Measurements from ENCODE around the gene SPPL3.
"Not testable (repeated sequence)": the region's sequence is repeated elsewhere in the genome, so short reads cannot be mapped to it uniquely, and the experiment has no call there.

Gene SPPL3

DNA sequence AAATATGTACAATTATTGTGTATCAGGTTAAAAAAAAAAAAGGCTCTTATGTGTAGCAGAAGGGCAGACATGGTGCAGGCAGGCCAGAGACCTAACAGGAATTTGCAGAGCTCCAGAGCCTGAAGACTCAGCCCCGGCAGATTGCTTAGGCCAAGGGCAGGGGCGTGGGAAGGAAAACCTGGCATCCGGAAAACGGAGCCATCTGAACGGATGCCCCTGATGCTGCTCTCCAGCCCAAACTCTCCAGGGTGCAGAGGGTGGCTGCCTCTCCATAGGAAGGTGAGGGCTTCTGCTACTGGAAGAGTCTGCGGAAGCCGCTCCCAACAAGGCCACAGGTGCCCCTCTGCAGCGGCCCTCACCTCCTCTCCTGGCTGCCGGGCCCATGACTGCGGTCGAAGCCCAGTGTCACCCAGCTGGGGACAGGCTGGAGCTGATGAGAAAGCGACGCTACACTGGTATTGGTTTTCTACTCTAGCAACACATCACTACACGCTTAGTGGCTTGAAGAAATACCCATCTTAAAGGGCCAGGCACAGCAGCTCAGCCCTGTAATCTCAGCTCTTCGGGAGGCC lies 159.2 kb downstream of the SPPL3 start:
- no peak for DNase-seq (ENCODE audit: low spot score)

DNA sequence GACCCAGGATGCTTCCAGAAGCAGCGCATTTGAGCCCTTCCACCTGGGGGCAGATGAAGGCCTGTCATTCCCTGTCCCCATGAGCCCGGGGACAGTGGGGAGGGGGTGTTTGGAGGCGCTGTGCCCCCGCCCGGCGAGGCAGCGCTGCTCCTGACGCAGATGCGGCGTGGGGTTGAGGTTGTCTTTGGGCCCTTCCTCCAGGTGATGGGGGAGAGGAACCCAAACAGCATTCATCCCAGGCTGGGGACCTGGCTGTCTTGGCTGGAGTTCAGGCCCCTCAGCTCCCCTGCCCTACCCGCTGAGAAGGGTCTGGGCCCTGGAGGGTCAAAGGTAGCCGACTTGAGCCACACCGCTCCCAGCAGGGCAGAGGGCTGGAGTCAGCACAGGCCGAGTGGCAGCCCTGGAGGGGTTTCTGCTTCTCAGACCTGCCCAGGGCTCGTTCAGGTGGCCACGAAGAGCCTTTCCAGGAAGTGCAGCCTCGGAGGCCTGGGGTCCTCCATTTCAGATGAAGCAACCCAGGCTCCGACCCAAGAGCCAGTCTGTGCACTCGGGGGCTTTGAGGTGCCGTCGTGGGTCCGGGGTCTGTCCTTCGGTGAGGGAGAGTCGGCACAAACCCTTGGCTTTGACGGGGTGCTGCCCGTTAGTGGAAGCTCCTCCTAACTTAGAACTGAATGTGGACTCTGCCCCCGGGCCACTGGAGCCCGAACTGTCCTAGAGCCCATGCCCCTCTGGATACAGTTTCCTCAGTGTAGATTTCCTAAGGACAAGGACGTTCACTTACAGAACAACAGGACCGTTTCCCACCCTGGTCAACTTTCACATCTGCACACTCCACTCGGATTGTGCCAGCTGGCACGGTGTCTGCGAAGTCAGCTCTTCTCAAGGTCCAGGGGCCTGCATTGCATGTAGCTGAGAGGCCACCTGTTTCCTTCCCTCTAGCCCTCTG lies 162.4 kb downstream of the SPPL3 start:
- DNase-seq (ENCODE audit: low spot score): no peak

DNA sequence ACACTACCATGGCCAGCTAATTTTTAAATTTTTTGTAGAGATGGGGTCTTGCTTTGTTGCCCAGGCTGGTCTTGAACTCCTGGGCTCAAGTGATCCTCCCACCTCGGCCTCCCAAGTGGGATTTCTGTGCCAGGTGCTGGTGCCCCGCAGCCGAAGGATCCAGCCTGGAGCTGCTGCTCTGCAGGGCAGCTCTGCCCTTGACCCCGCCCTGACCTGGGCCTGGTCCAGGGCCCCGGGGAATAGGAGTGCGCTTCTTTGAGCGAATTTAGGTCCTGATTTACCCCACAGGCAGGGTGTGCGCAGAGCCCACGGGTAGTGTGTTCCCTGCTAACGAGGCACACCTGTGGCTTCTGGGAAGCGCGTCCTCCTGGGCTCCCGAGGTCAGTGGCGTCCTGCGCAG lies 163.3 kb downstream of the SPPL3 start:
- DNase-seq (ENCODE audit: low spot score): no peak

DNA sequence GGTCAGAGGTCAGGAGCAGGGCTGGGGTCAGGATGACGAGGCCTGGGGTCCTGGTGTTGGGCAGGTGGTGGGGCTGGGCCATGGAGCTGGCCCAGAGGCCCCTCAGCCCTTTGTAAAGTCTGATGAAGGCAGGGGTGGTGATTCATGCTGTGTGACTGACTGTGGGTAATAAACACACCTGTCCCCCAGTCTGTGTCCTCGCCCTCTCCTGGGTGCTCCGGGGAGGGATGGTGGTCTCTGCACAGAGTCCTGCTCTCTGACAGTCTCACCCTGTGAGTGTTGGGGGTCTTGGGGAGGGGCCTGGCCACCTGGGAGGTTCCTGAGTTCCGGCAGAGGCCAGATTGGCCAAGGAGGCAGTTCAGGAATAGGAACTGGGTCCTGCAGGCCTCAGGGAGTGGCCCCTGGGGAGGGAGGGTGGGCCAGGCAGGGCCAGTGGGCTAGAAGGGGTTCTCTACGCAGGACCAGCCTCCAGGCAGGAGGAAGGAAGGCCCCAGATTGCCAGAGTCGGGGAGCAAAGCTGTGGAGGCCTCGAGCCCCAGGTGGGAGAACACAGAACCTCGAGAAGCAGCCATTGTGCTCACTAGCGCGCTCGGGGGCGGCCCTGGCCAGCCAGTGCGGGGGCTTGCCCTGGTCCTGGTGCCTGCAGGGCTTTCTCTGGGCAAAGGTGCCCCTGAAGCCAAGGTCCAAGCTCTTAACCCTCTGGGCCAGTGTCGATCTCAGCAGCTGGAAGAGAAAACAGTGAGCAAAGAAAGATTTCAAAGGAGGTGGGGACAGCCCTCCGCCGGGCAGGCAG lies 164.1 kb downstream of the SPPL3 start:
- no peak for DNase-seq (ENCODE audit: low spot score)

DNA sequence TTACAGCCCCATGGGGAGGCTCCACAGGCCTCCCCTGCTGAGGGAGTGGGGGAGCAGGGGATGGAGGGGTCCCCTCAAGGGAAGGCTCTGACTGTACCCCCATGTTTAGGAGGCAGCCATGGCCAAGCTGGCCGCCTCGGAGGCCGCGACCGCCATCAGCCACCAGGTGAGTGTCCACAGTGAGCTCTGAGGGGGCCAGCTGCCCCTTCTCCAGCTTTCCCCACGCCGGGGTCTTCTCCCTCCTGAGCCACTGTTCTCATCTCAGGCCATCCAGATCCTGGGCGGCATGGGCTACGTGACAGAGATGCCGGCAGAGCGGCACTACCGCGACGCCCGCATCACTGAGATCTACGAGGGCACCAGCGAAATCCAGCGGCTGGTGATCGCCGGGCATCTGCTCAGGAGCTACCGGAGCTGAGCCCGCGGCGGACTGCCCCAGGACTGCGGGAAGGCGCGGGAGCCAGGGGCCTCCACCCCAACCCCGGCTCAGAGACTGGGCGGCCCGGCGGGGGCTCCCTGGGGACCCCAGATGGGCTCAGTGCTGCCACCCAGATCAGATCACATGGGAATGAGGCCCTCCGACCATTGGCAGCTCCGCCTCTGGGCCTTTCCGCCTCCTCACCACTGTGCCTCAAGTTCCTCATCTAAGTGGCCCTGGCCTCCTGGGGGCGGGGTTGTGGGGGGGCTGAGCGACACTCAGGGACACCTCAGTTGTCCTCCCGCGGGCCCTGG lies 165.0 kb downstream of the SPPL3 start:
- DNase-seq (ENCODE audit: low spot score): no peak

DNA sequence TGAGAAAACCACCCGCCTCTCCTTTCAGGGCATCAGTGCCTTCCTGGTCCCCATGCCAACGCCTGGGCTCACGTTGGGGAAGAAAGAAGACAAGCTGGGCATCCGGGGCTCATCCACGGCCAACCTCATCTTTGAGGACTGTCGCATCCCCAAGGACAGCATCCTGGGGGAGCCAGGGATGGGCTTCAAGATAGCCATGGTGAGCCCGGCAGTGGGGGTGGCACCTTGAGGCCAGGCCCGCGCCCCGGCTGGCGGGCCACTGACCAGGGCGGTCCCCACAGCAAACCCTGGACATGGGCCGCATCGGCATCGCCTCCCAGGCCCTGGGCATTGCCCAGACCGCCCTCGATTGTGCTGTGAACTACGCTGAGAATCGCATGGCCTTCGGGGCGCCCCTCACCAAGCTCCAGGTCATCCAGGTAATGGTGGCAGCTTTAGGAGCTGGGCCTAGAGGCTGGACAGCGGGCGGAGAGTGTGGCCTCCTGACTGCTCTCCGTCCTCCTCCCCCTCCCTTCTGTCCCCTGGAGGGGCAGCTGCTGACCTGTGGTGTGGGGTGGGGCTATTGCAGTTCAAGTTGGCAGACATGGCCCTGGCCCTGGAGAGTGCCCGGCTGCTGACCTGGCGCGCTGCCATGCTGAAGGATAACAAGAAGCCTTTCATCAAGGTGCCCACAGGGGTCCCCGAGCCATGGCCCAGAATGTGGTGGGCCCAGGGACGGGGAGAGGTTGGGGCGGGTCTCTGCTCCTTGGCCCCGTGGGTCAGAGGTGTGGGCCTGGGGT lies 165.7 kb downstream of the SPPL3 start:
- no peak for DNase-seq (ENCODE audit: low spot score)

DNA sequence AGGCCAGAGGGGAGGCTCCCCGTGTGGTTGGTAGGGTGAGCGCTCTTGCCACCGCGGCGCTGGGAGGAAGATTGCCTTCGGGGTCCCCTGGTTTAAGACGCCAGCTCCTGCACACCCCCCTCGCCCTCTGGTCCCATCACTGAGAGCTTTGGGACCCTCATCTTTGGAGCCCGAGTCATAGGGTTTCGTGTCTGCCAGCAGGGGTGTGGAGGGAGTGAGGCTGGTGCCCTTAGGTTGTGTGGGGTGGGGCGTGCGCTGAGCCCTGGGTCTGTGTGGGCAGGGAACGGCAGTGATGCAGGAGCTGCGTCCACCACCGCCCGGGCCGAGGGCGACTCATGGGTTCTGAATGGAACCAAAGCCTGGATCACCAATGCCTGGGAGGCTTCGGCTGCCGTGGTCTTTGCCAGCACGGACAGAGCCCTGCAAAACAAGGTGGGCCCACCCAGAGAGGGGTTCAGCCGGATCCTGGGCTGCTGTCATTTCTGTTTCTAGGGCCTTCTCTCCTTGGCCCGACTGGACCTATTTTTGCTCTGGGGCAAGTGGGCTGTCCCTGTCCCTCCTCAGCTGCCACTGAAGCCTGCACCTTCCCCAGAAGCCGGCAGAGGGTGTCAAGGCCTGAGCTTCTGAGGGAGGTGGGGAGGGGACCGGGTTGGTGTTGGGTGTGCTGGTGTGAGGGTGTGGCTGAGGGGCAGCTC lies 166.5 kb downstream of the SPPL3 start:
- no peak for DNase-seq (ENCODE audit: low spot score)

DNA sequence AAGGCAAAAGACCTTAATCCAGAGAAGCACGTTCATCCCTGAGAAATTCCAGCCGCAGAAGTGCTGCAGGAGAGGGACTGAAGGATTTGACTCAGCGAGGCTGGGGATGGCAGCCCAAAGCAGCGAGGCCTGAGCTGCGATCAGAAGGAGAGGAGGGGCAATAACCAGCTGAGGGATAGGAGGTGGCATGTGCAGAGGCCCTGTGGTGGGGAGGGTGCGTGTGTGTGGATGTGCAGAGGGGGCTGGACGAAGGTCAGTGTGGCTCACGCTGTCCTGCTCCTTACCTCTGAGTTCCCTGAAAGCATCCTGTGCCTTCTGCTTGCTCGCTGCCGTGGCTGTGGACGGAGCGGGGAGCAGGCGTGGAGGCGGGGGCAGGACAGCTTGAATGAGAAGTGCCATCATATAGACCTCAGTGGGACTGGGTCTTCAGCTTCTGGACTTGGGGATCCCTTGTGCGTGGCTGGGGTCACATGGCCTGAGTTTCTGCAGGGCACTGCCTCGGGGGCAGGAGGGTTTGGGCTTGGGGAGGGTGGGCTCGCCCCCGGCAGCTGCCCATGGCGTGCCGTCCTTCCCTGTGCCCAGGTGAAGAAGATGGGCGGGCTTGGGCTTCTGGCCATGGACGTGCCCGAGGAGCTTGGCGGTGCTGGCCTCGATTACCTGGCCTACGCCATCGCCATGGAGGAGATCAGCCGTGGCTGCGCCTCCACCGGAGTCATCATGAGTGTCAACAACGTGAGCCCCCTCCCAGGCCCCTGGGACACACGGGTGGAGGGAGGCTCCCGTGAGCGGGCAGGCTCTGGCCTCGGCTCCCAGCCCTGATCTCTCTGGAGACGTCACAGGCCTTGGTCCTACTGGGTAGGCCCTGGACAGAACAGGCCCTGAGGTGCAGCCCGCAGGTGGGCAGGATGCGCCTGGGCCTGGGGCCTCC lies 167.5 kb downstream of the SPPL3 start:
- DNase-seq (ENCODE audit: low spot score): no peak

DNA sequence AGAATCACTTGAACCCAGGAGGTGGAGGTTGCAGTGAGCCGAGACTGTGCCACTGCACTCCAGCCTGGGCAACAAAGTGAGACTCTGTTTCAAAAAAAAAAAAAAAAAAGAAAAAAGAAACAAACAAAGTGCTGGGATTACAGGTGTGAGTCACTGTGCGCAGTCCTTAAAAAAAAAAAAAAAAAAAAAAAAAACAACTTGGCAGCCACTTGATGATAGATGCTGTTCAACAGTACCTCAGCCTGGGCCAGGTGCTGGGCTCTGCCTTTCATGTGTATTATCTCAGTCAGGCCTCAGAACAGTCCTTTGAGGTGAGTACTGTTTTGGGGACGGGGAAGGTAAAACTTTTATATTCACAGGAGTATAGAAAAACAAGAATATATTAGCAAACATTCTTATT lies 169.0 kb downstream of the SPPL3 start:
- no peak for DNase-seq (ENCODE audit: low spot score)

DNA sequence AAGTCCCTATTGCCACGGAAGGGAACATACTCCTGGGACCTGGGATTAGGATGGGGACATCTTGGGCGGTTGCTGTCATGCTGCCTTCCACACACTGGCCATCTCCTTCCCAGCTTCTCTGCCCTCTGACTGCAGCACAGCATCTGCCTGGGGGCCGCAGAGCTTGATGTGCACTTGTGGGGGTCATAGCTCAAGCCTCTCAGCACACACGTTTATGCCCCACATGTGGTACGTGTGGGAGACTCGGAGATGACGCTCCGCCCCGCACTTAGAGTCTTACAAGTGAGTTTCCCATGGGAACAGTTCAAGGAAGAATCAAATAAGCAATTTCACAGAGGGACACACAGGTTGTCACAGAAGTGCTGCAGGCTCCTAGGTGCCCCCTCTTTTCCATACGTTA lies 169.9 kb downstream of the SPPL3 start:
- DNase-seq (ENCODE audit: low spot score): no peak

DNA sequence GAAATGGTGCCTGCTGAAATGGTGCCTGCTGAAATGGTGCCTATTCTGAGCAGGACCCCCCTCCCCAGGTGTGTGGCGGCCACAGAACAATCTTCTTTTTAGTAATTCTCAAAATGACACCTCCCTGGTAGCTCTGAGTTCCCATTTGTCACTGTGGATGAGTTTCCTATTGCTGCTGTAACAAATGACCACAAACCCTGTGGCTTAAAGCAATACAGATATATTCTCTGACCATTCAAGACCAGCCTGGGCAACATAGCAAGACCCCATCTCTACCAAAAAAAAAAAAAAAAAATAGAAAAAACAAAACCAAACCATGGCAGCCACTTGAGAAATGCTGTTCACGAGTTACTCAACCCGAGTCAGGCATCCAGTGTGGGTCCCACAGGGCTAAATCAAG lies 170.6 kb downstream of the SPPL3 start:
- DNase-seq (ENCODE audit: low spot score): no peak

DNA sequence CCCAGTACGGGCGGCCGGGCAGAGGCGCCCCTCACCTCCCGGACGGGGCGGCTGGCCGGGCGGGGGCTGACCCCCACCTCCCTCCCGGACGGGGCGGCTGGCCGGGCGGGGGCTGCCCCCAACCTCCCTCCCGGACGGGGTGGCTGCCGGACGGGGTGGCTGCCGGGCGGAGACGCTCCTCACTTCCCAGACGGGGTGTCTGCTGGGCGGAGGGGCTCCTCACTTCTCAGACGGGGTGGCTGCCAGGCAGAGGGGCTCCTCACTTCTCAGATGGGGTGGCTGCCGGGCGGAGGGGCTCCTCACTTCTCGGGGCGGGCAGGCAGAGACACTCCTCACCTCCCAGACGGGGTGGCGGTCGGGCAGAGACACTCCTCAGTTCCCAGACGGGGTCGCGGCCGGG lies 172.0 kb downstream of the SPPL3 start:
- DNase-seq (ENCODE audit: low spot score): not testable (repeated sequence)

DNA sequence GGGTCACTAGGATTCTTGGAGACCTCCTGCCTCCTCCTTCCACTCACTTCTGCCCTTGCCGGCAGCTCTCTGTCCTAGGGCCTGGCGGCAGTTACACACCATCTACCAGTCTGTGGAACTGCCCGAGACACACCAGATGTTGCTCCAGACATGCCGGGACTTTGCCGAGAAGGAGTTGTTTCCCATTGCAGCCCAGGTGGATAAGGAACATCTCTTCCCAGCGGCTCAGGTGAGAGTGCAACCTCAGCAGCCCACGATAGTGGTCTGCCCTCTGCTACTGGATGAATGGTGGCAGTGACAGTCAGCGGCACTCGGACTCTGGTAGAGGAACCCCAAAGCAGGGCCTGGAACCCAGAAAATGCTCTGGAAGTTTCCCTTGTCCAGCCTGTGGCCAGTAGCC lies 177.2 kb downstream of the SPPL3 start:
- DNase-seq (ENCODE audit: low spot score): no peak

DNA sequence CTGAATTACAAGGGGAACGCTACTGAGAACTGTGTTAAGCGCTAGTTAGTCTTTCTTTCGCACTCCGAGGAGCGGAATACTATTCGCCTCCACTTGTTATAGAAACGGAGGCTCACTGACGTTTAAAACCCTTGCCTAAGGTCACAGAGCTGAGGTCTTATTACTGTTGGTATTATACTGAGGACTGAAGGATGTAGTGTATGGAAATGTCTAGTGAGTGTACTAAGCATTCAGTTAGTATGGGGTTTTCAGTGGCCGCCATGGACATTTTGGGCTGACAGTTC lies 177.7 kb downstream of the SPPL3 start:
- no peak for DNase-seq (ENCODE audit: low spot score)

DNA sequence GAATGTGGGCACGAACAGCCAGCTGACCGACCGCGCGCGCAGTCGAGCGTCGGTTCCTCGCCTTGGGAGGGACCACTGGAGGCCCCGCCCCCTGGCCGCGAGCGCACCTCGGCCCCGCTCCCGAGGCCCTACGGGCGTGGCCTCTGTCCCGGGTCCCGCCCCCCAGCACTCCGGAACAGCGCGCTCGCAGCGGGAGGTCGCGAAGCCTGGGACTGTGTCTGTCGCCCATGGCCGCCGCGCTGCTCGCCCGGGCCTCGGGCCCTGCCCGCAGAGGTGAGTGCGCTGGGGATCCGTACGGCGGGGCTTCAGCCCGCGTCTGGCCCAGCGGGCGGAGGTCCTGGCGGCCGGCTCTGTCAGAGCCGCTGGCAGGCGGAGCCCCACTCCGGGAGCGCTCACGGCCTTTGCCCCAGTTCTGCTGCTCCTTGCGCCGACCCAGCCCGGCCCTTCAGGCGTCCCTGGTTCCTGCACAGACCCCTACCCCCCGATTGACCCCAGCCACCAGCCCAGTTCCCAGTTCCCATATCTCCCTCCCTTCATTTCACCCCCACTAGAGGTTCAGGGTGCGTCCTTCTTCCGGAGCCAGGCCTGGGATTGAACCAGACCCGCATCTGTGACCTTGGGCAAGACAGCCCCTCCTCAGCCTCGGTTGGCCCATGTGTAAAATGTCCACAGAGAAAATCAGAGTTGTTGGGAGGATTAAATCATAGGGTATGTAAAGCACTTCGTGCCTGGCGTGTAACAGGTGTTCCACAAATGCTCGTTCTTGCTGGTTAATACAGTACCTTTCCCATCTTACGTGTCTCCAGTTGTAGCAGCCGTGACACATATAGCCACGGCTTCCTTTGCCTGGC lies 178.3 kb downstream of the SPPL3 start, which contains the start of gene ACADS:
TSS of gene ACADS (plus strand) at position 168 of the 851 bp plus-strand sequence. CDS start at position 228, 60 bp downstream.
- DNase-seq (ENCODE audit: low spot score): peak; percentile 98

DNA sequence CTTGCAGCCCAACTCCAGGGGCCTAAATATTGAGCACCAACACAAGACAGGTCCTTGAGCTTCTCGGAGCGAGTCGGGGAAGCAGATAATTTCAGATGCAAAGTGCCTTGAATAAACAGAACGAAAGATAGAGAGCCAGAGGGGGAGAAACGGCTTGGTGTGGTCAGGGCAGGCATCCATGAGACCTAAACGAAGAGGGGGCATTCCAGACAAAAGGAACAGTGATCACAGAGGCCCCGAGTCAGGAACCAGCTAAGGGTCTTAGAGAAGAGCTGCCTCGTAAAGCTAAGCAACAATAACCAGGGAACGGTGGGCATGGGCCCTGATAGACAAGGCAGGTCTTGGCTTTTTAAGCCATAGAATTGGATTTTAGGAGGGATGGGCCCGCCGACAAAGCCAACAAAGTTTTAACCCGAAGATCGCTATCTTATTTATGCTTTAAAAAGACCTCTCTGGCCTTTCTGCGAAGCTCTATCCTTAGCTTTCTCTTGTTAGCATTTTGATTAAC lies 179.0 kb downstream of the SPPL3 start:
- no peak for DNase-seq (ENCODE audit: low spot score)

DNA sequence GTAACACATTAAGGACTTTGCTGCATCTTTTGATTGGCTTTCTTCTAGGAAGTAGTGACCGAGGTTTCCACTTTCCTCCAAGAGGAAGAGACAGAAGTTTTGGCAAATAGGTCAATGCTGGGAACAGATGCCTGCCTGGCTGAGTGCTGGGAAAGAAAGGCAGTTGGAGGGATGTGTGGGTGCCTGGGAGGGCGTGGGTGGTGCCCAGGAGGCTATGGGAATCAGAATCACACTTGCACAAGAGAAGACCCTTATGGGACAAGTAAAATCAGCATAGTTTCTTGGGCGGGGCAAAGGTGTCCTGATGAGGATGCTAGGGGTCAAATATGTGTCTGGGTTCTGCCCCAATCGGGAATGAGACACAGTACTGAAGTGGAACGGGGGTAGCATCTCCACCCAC lies 179.4 kb downstream of the SPPL3 start:
- no peak for DNase-seq (ENCODE audit: low spot score)

DNA sequence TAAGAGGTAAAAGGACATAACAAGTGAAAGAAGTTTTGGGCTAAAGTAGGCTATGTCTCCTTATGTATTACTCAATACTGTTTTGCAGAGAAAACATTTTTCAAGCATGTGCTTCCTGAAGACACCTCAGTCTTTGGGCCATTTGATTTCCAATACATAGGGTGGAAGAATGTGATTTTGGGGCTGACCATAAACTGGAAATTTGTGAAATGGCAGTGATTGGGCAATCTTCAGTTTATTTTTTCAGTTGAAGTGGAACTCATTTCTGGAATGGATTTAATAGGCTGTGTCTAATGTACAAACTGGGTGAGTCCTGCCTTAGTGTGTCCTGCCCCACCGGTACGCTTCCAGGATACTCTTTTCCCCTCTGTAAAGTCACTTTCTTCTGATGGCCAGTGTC lies 181.4 kb downstream of the SPPL3 start:
- no peak for DNase-seq (ENCODE audit: low spot score)

DNA sequence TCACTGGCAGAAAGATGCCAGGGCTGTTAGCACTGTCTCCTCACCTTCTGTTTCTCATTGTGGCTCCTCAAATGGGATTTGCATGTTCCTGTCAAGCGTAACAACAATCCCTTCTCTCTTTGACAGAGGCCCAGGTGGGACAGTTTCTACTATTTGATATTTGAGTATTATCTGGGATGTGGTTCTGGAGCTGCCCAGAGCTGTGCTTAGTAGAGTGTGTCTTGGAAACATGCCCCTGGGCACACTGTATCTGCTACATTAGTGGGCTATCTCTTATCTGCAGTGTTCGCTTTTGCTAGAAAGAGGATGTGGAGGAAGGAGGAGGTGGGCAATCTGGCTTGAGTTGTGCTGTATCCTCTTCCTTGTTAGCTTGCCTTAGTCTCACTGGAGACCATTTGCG lies 182.3 kb downstream of the SPPL3 start:
- no peak for DNase-seq (ENCODE audit: low spot score)
